Measurements from ENCODE around the gene GPR3.

DNA sequence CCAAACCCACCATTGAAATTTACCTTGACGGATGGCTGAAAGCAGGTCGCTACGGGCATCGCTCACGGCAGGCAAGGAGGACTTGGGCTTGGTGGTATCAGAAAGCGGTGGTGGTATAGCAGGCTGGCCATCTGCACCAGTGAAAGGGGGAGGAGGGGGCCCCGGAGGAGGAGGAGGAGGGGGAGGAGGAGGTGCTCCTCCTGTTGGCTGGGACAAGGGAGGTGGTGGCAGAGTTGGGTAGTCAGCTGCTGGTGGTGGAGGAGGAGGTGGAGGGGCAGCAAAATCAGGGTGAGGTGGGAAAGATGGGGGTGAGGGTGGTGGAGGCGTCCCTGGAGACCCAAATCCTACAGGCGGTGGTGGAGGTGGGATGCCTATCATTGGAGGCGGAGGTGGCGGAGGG is 17.2 kb downstream of the GPR3 start:
- TF ChIP-seq, protein P1, sequence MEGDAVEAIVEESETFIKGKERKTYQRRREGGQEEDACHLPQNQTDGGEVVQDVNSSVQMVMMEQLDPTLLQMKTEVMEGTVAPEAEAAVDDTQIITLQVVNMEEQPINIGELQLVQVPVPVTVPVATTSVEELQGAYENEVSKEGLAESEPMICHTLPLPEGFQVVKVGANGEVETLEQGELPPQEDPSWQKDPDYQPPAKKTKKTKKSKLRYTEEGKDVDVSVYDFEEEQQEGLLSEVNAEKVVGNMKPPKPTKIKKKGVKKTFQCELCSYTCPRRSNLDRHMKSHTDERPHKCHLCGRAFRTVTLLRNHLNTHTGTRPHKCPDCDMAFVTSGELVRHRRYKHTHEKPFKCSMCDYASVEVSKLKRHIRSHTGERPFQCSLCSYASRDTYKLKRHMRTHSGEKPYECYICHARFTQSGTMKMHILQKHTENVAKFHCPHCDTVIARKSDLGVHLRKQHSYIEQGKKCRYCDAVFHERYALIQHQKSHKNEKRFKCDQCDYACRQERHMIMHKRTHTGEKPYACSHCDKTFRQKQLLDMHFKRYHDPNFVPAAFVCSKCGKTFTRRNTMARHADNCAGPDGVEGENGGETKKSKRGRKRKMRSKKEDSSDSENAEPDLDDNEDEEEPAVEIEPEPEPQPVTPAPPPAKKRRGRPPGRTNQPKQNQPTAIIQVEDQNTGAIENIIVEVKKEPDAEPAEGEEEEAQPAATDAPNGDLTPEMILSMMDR (IDR thresholded peaks at IDR 0.05) = no peak
- no peak for TF ChIP-seq POLR2A (IDR thresholded peaks at IDR 0.05)
